SK-N-MC (cell line): ENCODE results near the gene CCDC192.
"Not testable (repeated sequence)": the region's sequence is repeated elsewhere in the genome, so short reads cannot be mapped to it uniquely, and the experiment has no call there.

Experiments used
- DNase-seq: peaks from one replicate; pipeline ENCODE4 v3.0.0-alpha.2; 2011; ENCODE audit warnings: low read depth, low spot score
- H3K27ac ChIP-seq: fragments of 200-600 bp; sonication (generic); 2 replicates; pipeline ENCODE4 v1.5.1; 2016; ENCODE audit warnings: mixed run types
- H3K36me3 ChIP-seq: fragments of 200-600 bp; sonication (generic); 2 replicates; pipeline ENCODE4 v1.6.1; 2017; ENCODE audit warnings: antibody characterized with exemption, low read length, mixed read lengths; ENCODE audit not compliant: insufficient read depth
- H3K4me3 ChIP-seq: fragments of 200-600 bp; sonication (generic); 2 replicates; pipeline ENCODE4 v1.5.1; 2016
- H3K9ac ChIP-seq: fragments of 200-600 bp; sonication (generic); 2 replicates; pipeline ENCODE4 v1.8.0; 2017; ENCODE audit warnings: mixed run types, mixed read lengths; ENCODE audit not compliant: insufficient read length
- H3K9me3 ChIP-seq: fragments of 200-600 bp; sonication (generic); 2 replicates; pipeline ENCODE4 v1.6.1; 2017; ENCODE audit warnings: low read depth, mild to moderate bottlenecking, antibody characterized with exemption, low read length, moderate library complexity, mixed read lengths
- EZH2 ChIP-seq: fragments of 200-600 bp; sonication (generic); IDR thresholded peaks from one replicate; pipeline ENCODE4 v1.6.1; 2017; ENCODE audit warnings: antibody characterized with exemption
- FOXP2 ChIP-seq: optimal IDR thresholded peaks from 2 replicates; pipeline ENCODE3; 2011; ENCODE audit warnings: mild to moderate bottlenecking, moderate library complexity; ENCODE audit not compliant: insufficient read depth; ENCODE audit errors: extremely low read length, control extremely low read depth
- POLR2AphosphoS5 ChIP-seq: IDR thresholded peaks from 2 replicates; pipeline ENCODE4 v1.6.1; 2012; ENCODE audit warnings: mild to moderate bottlenecking, low read depth, low read length, borderline replicate concordance

Gene CCDC192

GRCh38 chr5:127706691-127707090, 3.5 kb downstream of the CCDC192 start:
- no peak overlapping the region for H3K9ac ChIP-seq
- H3K9me3 ChIP-seq: no peaks in the 10 kb centered on the region
- no peak overlapping the region for H3K27ac ChIP-seq
- no peak for TF ChIP-seq EZH2
- no peak for TF ChIP-seq POLR2AphosphoS5
- no peak for TF ChIP-seq FOXP2
- DNase-seq: no peak
- no peaks in the 10 kb centered on the region for H3K36me3 ChIP-seq
- no peak overlapping the region for H3K4me3 ChIP-seq

GRCh38 chr5:127707209-127707608, 4.0 kb downstream of the CCDC192 start:
- H3K36me3 ChIP-seq: no peaks in the 10 kb centered on the region
- TF ChIP-seq FOXP2: no peak
- no peak for TF ChIP-seq POLR2AphosphoS5
- no peak for TF ChIP-seq EZH2
- no peak for DNase-seq
- no peak overlapping the region for H3K4me3 ChIP-seq
- H3K9me3 ChIP-seq: no peaks in the 10 kb centered on the region
- H3K9ac ChIP-seq: no peak overlapping the region
- no peak overlapping the region for H3K27ac ChIP-seq

GRCh38 chr5:127713083-127713482, 9.9 kb downstream of the CCDC192 start:
- not testable (repeated sequence) for H3K27ac ChIP-seq, H3K9me3 ChIP-seq, H3K4me3 ChIP-seq, DNase-seq, H3K36me3 ChIP-seq, H3K9ac ChIP-seq

GRCh38 chr5:127718181-127718580, 15.0 kb downstream of the CCDC192 start:
- Histone ChIP-seq H3K27ac (no peak overlapping the region), H3K9ac (no peak overlapping the region), H3K4me3 (no peak overlapping the region), H3K36me3 (no peaks in the 10 kb centered on the region), H3K9me3 (no peaks in the 10 kb centered on the region)
- no peak for TF ChIP-seq POLR2AphosphoS5
- TF ChIP-seq EZH2: no peak
- TF ChIP-seq FOXP2: no peak
- no peak for DNase-seq

- H3K36me3 ChIP-seq: no peaks in the 10 kb centered on the region
- TF ChIP-seq EZH2: no peak
- no peak for TF ChIP-seq FOXP2
- TF ChIP-seq POLR2AphosphoS5: no peak
- no peak overlapping the region for H3K9ac ChIP-seq
- no peak overlapping the region for H3K4me3 ChIP-seq
- no peak for DNase-seq
- no peak overlapping the region for H3K27ac ChIP-seq
- H3K9me3 ChIP-seq: no peaks in the 10 kb centered on the region
Observed at GRCh38 chr5:127723571-127723970, 20.4 kb downstream of the CCDC192 start.

GRCh38 chr5:127725673-127726072, 22.5 kb downstream of the CCDC192 start:
- Histone ChIP-seq H3K4me3 (no peak overlapping the region), H3K9ac (no peak overlapping the region), H3K27ac (no peak overlapping the region), H3K36me3 (no peaks in the 10 kb centered on the region), H3K9me3 (no peaks in the 10 kb centered on the region)
- DNase-seq: no peak
- no peak for TF ChIP-seq POLR2AphosphoS5

- TF ChIP-seq POLR2AphosphoS5 (no peak), FOXP2 (no peak), EZH2 (no peak)
- H3K4me3 ChIP-seq: no peak overlapping the region
Observed at GRCh38 chr5:127732963-127733362, 29.8 kb downstream of the CCDC192 start.

GRCh38 chr5:127739348-127739747, 36.2 kb downstream of the CCDC192 start:
- not testable (repeated sequence) for H3K9ac ChIP-seq

More at GRCh38 chr5:127732963-127733362, 29.8 kb downstream of the CCDC192 start:
- no peak for DNase-seq
- Histone ChIP-seq H3K27ac (no peak overlapping the region), H3K9ac (no peak overlapping the region), H3K36me3 (no peaks in the 10 kb centered on the region), H3K9me3 (no peaks in the 10 kb centered on the region)

GRCh38 chr5:127739807-127740384, 36.7 kb downstream of the CCDC192 start:
- no peaks in the 10 kb centered on the region for H3K36me3 ChIP-seq
- no peaks in the 10 kb centered on the region for H3K9me3 ChIP-seq
- H3K9ac ChIP-seq: no peak overlapping the region
- no peak for DNase-seq
- H3K4me3 ChIP-seq: no peak overlapping the region
- TF ChIP-seq FOXP2 (no peak), EZH2 (no peak)
- H3K27ac ChIP-seq: no peak overlapping the region

More at GRCh38 chr5:127739348-127739747, 36.2 kb downstream of the CCDC192 start:
- DNase-seq, H3K9me3 ChIP-seq, H3K4me3 ChIP-seq, H3K36me3 ChIP-seq, H3K27ac ChIP-seq: not testable (repeated sequence)

GRCh38 chr5:127741412-127741811, 38.2 kb downstream of the CCDC192 start:
- H3K36me3 ChIP-seq: no peaks in the 10 kb centered on the region
- DNase-seq: no peak
- H3K9ac ChIP-seq: no peak overlapping the region
- TF ChIP-seq POLR2AphosphoS5 (no peak), FOXP2 (no peak), EZH2 (no peak)
- no peak overlapping the region for H3K27ac ChIP-seq
- H3K9me3 ChIP-seq: no peaks in the 10 kb centered on the region
- H3K4me3 ChIP-seq: no peak overlapping the region
